K562 (cell line): ENCODE data around the gene GRIA1. TPM values are rescaled to one million over a fixed set of nuclear protein-coding genes. Genes with fewer than 3 reads are reported as not detected.

Experiments
- ATAC-seq: fragments of 200-7000 bp; cut with Tn5 transposase; 3 replicates; pipeline ENCODE4 v1.9.1; 2020; ENCODE audit warnings: moderate library complexity
- BruUV-seq: library from RNA; stranded (reverse); fragments of 400-500 nt; replicated peaks from 2 replicates; lab custom pipeline; 2021; lab: Mats Ljungman, UMichigan
- CTCF ChIA-PET: fragments of 300-600 bp; formaldehyde crosslinking; extraction: SDS; loops from one replicate; lab custom pipeline; 2021; ENCODE audit warnings: low intra/inter-chr PET ratio; lab: Yijun Ruan, JAX
- POLR2A ChIA-PET: fragments of 300-600, 350-650 bp; sonication (Branson Sonifier 250); formaldehyde crosslinking; extraction: SDS; loops from one replicate; lab custom pipeline; 2021; ENCODE audit warnings: antibody characterized with exemption, inconsistent platforms; lab: Yijun Ruan, JAX
- DNase-seq, 4 experiments: peaks; one replicate each; pipeline versions ENCODE4 v3.0.0 to v3.0.0-alpha.2; 2011 to 2018; ENCODE audit warnings: low spot score in 3 of 4, mixed read lengths in 3 of 4; ENCODE audit errors: extremely low read depth in 1 of 4
- FAIRE-seq: peaks from 2 replicates; lab custom pipeline; 2011; peaks lifted over from hg19 to GRCh38; lab: Jason Lieb, UNC
- H2AFZ ChIP-seq: 2 replicates; pipeline ENCODE4 v1.6.0; 2011; ENCODE audit warnings: low read depth, low read length, control low read depth, inconsistent platforms
- H3K27ac ChIP-seq: fragments of 200-600 bp; 3 replicates; pipeline ENCODE4 v1.8.0; 2011; ENCODE audit warnings: low read depth, mild to moderate bottlenecking, control low read depth, inconsistent platforms, low read length, moderate library complexity, mixed read lengths; ENCODE audit errors: extremely low read depth
- H3K27me3 ChIP-seq, 2 experiments: fragments of 300-600 bp in 1 of 2; 2 replicates in 1 of 2; 3 replicates in 1 of 2; pipeline versions ENCODE4 v1.6.0 to v1.8.0; 2011; ENCODE audit warnings: inconsistent platforms in 2 of 2, low read length in 2 of 2, mild to moderate bottlenecking in 1 of 2, mixed read lengths in 1 of 2, moderate library complexity in 1 of 2; ENCODE audit not compliant: control insufficient read depth in 2 of 2, insufficient read depth in 2 of 2
- H3K36me3 ChIP-seq: fragments of 300-600 bp; 3 replicates; pipeline ENCODE4 v1.8.0; 2011; ENCODE audit warnings: mild to moderate bottlenecking, low read length, inconsistent platforms; ENCODE audit not compliant: control insufficient read depth, insufficient read depth
- H3K4me1 ChIP-seq, 2 experiments: fragments of 200-600 bp in 1 of 2; replicated peaks in 1 of 2; 2 replicates in 1 of 2; 3 replicates in 1 of 2; pipeline versions ENCODE4 v1.5.1 to v1.8.0; 2011; ENCODE audit warnings: inconsistent platforms in 2 of 2, low read length in 2 of 2, mild to moderate bottlenecking in 1 of 2, mixed read lengths in 1 of 2, moderate library complexity in 1 of 2; ENCODE audit not compliant: control insufficient read depth in 2 of 2, insufficient read depth in 2 of 2
- H3K4me2 ChIP-seq: 2 replicates; pipeline ENCODE4 v1.6.1; 2011; ENCODE audit warnings: low read length, control low read depth, inconsistent platforms, mixed read lengths; ENCODE audit not compliant: insufficient read depth
- H3K4me3 ChIP-seq: fragments of 200-600 bp; sonication (generic), shearing (Covaris generic); 2 replicates; pipeline ENCODE4 v1.5.1; 2016; ENCODE audit warnings: control low read depth, inconsistent platforms
- H3K79me2 ChIP-seq: fragments of 200-600 bp; 3 replicates; pipeline ENCODE4 v1.8.0; 2011; ENCODE audit warnings: low read length, inconsistent platforms; ENCODE audit not compliant: control insufficient read depth, insufficient read depth
- H3K9ac ChIP-seq, 2 experiments: 2 replicates each; pipeline versions ENCODE4 v1.6.0 to v1.6.1; 2011; ENCODE audit warnings: low read depth in 2 of 2, low read length in 2 of 2, control low read depth in 1 of 2, inconsistent platforms in 1 of 2, mild to moderate bottlenecking in 1 of 2, mixed read lengths in 1 of 2; ENCODE audit not compliant: insufficient read depth in 1 of 2
- H3K9me1 ChIP-seq: one replicate; pipeline ENCODE4 v1.6.0; 2011; ENCODE audit warnings: inconsistent platforms, mild to moderate bottlenecking, low read length, moderate library complexity; ENCODE audit not compliant: control insufficient read depth, insufficient read depth
- H3K9me3 ChIP-seq: replicated peaks from 2 replicates; pipeline ENCODE4 v1.5.1; 2011; ENCODE audit warnings: low read depth, low read length, inconsistent platforms; ENCODE audit not compliant: control insufficient read depth, insufficient read depth
- H4K20me1 ChIP-seq: replicated peaks from 2 replicates; pipeline ENCODE4 v1.6.1; 2011; ENCODE audit warnings: low read length, inconsistent platforms, mixed read lengths; ENCODE audit not compliant: control insufficient read depth, insufficient read depth
- RBM22 ChIP-seq: fragments of 200-400 bp; formaldehyde crosslinking; IDR thresholded peaks from 2 replicates; pipeline ENCODE4 v1.6.1; 2018; ENCODE audit warnings: low read length, low read depth; ENCODE audit not compliant: poor library complexity, severe bottlenecking
- SMARCC2 ChIP-seq: fragments of 450-650 bp; IDR thresholded peaks from 2 replicates; pipeline ENCODE4 v1.6.1; 2017; ENCODE audit warnings: antibody characterized with exemption, moderate library complexity, mild to moderate bottlenecking, low read depth
- SOX6 ChIP-seq: fragments of 450-650 bp; IDR thresholded peaks from 2 replicates; pipeline ENCODE4 v1.6.1; 2014; ENCODE audit warnings: mild to moderate bottlenecking
- ZNF224 ChIP-seq: sonication (generic); formaldehyde crosslinking; IDR thresholded peaks from 2 replicates; pipeline ENCODE4 v1.8.0; 2022; ENCODE audit warnings: mild to moderate bottlenecking, missing genetic modification reagents
- WGBS: fragments of 100-300 bp; shearing (Covaris generic); methylation state at CpG from one replicate; pipeline ENCODE4 v1.1.6; 2016; ENCODE audit warnings: low coverage, mixed read lengths; ENCODE audit not compliant: insufficient coverage; ENCODE audit errors: missing lambda C conversion rate; 5-methylcytosine and 5-hydroxymethylcytosine counted together
- in situ Hi-C: fragments of 300-500 bp; cut with MboI; formaldehyde crosslinking; loops from 4 replicates; pipeline ENCODE4 v1.15.0; 2018; ENCODE audit warnings: inconsistent platforms, mixed read lengths
- intact Hi-C: fragments of 100-400 bp; cut with micrococcal nuclease; formaldehyde crosslinking; loops from 2 replicates; pipeline ENCODE4 v1.14.2; 2022
- polyA plus RNA-seq, 8 experiments: library from polyadenylated mRNA; depleted of rRNA in 4 of 8; stranded (reverse) in 5 of 8; unstranded in 3 of 8; fragments of >200 nt; fragmentation: Nextera tagmentation in 2 of 8; fragmentation: Illumina TruSeq in 1 of 8; extraction: Ambion mirVana in 2 of 8; extraction: Trizol in 1 of 8; gene quantifications; 2 replicates each; pipeline versions ENCODE4 v1.2.1 to v1.2.3, GENCODE V29; 2011 to 2014; ENCODE audit warnings: inconsistent platforms in 1 of 8, missing spikeins in 1 of 8
- total RNA-seq, 7 experiments: library from RNA; depleted of rRNA in 6 of 7; stranded (reverse); fragments of >200 nt in 6 of 7; fragmentation: Illumina TruSeq in 2 of 7; extraction: Trizol in 2 of 7; gene quantifications; 2 replicates each; pipeline versions ENCODE4 v1.2.1 to v1.2.3, GENCODE V29; 2011 to 2021; ENCODE audit warnings: low replicate concordance in 1 of 7
- TF ChIP-seq, protein P1 (sequence below): fragments of 450-650 bp; IDR thresholded peaks from 2 replicates; pipeline ENCODE4 v1.6.1; 2016; ENCODE audit warnings: mild to moderate bottlenecking, moderate library complexity
- TF ChIP-seq, protein P2 (sequence below): fragments of 250-450 bp; sonication (Bioruptor Pico); IDR thresholded peaks from 2 replicates; pipeline ENCODE4 v1.8.0; 2022; ENCODE audit warnings: moderate library complexity, mild to moderate bottlenecking, inconsistent platforms

GRIA1 gene
- total and polyA plus RNA-seq, 9 of the 15 experiments (the other 6 are each of a cell fraction or from before 2014, with no cell fraction given), result not detected

GRCh38 chr5:153517241-153517611 is 26.8 kb downstream of the GRIA1 start:
- no TSS peak for BruUV-seq
- no peaks in the 10 kb centered on the region for H3K9me3 ChIP-seq
- POLR2A ChIA-PET, result no interaction called here
- no peak overlapping the region for H3K4me2 ChIP-seq
- FAIRE-seq (no peak), DNase-seq (no peak), ATAC-seq (no peak)
- intact Hi-C loops (no loop called here), in situ Hi-C loops (no loop called here)
- no peaks in the 10 kb centered on the region for H3K36me3 ChIP-seq
- H3K4me3 ChIP-seq, result no peak overlapping the region
- H3K4me1 ChIP-seq, result no peaks in the 10 kb centered on the region
- CTCF ChIA-PET, result no interaction called here
- H2AFZ ChIP-seq, result no peak overlapping the region
- no peak overlapping the region for H3K9ac ChIP-seq
- no peaks in the 10 kb centered on the region for H3K79me2 ChIP-seq
- no peak overlapping the region for H3K27ac ChIP-seq
- no peaks in the 10 kb centered on the region for H3K27me3 ChIP-seq
- H3K9me1 ChIP-seq, result no peaks in the 10 kb centered on the region
- 0% methylated on average over 2 of the region's 2 CpGs for WGBS
- H4K20me1 ChIP-seq, result no peaks in the 10 kb centered on the region
- TF ChIP-seq, protein P1, sequence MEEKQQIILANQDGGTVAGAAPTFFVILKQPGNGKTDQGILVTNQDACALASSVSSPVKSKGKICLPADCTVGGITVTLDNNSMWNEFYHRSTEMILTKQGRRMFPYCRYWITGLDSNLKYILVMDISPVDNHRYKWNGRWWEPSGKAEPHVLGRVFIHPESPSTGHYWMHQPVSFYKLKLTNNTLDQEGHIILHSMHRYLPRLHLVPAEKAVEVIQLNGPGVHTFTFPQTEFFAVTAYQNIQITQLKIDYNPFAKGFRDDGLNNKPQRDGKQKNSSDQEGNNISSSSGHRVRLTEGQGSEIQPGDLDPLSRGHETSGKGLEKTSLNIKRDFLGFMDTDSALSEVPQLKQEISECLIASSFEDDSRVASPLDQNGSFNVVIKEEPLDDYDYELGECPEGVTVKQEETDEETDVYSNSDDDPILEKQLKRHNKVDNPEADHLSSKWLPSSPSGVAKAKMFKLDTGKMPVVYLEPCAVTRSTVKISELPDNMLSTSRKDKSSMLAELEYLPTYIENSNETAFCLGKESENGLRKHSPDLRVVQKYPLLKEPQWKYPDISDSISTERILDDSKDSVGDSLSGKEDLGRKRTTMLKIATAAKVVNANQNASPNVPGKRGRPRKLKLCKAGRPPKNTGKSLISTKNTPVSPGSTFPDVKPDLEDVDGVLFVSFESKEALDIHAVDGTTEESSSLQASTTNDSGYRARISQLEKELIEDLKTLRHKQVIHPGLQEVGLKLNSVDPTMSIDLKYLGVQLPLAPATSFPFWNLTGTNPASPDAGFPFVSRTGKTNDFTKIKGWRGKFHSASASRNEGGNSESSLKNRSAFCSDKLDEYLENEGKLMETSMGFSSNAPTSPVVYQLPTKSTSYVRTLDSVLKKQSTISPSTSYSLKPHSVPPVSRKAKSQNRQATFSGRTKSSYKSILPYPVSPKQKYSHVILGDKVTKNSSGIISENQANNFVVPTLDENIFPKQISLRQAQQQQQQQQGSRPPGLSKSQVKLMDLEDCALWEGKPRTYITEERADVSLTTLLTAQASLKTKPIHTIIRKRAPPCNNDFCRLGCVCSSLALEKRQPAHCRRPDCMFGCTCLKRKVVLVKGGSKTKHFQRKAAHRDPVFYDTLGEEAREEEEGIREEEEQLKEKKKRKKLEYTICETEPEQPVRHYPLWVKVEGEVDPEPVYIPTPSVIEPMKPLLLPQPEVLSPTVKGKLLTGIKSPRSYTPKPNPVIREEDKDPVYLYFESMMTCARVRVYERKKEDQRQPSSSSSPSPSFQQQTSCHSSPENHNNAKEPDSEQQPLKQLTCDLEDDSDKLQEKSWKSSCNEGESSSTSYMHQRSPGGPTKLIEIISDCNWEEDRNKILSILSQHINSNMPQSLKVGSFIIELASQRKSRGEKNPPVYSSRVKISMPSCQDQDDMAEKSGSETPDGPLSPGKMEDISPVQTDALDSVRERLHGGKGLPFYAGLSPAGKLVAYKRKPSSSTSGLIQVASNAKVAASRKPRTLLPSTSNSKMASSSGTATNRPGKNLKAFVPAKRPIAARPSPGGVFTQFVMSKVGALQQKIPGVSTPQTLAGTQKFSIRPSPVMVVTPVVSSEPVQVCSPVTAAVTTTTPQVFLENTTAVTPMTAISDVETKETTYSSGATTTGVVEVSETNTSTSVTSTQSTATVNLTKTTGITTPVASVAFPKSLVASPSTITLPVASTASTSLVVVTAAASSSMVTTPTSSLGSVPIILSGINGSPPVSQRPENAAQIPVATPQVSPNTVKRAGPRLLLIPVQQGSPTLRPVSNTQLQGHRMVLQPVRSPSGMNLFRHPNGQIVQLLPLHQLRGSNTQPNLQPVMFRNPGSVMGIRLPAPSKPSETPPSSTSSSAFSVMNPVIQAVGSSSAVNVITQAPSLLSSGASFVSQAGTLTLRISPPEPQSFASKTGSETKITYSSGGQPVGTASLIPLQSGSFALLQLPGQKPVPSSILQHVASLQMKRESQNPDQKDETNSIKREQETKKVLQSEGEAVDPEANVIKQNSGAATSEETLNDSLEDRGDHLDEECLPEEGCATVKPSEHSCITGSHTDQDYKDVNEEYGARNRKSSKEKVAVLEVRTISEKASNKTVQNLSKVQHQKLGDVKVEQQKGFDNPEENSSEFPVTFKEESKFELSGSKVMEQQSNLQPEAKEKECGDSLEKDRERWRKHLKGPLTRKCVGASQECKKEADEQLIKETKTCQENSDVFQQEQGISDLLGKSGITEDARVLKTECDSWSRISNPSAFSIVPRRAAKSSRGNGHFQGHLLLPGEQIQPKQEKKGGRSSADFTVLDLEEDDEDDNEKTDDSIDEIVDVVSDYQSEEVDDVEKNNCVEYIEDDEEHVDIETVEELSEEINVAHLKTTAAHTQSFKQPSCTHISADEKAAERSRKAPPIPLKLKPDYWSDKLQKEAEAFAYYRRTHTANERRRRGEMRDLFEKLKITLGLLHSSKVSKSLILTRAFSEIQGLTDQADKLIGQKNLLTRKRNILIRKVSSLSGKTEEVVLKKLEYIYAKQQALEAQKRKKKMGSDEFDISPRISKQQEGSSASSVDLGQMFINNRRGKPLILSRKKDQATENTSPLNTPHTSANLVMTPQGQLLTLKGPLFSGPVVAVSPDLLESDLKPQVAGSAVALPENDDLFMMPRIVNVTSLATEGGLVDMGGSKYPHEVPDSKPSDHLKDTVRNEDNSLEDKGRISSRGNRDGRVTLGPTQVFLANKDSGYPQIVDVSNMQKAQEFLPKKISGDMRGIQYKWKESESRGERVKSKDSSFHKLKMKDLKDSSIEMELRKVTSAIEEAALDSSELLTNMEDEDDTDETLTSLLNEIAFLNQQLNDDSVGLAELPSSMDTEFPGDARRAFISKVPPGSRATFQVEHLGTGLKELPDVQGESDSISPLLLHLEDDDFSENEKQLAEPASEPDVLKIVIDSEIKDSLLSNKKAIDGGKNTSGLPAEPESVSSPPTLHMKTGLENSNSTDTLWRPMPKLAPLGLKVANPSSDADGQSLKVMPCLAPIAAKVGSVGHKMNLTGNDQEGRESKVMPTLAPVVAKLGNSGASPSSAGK, result no peak
- no peak for TF ChIP-seq RBM22
- TF ChIP-seq SMARCC2, result no peak
- no peak for TF ChIP-seq ZNF224
- TF ChIP-seq, protein P2, sequence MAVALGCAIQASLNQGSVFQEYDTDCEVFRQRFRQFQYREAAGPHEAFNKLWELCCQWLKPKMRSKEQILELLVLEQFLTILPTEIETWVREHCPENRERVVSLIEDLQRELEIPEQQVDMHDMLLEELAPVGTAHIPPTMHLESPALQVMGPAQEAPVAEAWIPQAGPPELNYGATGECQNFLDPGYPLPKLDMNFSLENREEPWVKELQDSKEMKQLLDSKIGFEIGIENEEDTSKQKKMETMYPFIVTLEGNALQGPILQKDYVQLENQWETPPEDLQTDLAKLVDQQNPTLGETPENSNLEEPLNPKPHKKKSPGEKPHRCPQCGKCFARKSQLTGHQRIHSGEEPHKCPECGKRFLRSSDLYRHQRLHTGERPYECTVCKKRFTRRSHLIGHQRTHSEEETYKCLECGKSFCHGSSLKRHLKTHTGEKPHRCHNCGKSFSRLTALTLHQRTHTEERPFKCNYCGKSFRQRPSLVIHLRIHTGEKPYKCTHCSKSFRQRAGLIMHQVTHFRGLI, result no peak
- TF ChIP-seq SOX6, result no peak
